T-helper 22 cell (primary cell): ENCODE data around the gene PPP1R9A.

Experiments used
- DNase-seq: peaks from one replicate; pipeline ENCODE4 v3.0.0-alpha.2; 2020; ENCODE audit warnings: low read depth

The PPP1R9A gene

GRCh38 chr7:95319570-95319969 lies 412.2 kb downstream of the PPP1R9A start:
- no peak for DNase-seq

GRCh38 chr7:95320651-95321050 lies 413.3 kb downstream of the PPP1R9A start:
- no peak for DNase-seq

DNA sequence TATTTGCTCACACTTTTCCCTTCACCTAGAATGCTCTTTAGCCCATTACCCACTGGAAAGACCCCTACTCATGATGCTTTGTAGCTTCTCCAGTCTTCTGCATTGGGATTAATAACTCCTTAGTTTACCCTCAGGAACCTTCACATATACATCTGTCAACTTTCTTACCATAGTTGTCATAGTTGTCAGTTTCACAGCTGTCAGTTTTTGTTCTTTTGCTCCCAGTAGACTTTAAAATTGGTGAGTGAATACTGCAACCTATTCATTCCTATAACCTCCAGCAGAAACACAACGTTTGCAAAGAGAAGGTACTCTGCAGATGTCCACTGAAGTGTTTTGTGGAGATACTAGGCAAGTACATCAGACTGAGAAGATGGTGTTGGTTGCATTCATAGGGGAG lies 414.3 kb downstream of the PPP1R9A start:
- DNase-seq: no peak

DNA sequence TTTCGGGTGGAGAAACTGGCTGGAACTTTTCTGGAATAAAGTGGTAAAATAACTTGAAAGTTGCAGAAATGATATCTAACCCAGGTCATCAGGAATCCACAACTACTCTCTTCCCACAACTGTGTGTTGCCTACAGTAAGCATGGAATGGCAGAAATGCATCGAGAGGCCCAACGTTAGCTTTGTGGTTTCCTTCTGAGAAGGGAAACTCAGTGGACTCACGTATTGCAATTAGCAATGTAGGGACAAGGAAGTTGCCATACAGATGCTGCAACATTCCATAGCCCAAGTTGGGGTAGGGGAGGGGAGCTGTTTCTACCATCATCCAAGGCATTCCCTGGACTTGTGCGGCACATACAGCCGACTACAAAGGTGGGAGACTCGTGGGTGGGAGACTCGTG lies 415.0 kb downstream of the PPP1R9A start:
- no peak for DNase-seq

DNA sequence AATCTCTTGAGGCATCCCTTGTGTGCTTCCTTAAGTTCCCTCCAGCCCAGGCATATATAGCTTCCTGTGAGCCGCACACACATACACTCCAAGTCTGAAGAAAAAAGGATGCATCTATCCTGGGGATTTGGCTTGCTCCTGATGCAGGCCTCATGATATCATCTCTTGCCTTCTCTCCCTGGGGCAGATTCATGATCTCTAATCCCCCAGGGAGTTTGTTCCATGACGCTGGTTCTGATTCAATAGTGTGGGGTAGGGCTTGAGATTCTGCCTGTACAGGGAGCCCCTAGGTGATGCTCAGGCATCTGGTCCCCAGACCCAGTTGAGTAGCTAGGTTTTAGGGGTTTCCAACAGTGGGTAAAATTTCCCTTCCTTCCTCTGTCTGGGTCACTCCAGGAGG lies 415.5 kb downstream of the PPP1R9A start:
- DNase-seq: no peak

GRCh38 chr7:95323410-95324129 lies 416.2 kb downstream of the PPP1R9A start:
- DNase-seq: no peak

DNA sequence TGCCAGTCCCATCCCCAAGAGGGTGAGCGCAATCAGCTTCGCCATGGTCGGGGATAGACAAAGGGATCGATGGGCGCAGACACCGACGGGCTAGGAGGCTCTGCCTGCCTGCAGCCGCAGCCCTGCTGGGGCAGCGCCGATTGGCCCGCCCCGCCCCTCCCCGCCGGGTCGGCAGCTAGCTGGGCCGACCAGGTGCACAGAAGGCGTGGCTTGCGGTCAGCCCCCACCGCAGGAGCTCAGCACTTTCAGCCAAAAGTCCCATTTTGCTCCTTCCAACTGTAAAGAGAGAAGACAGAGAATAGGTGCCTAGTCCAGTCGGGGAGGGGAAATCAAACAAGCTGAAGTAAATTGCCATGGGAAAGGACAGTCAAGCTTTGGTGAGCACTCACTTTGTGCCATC lies 417.0 kb downstream of the PPP1R9A start, which contains the start of gene PON1:
Gene PON1 (minus strand): TSS at position 102 of the 400 bp plus-strand sequence. CDS start 57 bp downstream, at position 45.
- no peak for DNase-seq

DNA sequence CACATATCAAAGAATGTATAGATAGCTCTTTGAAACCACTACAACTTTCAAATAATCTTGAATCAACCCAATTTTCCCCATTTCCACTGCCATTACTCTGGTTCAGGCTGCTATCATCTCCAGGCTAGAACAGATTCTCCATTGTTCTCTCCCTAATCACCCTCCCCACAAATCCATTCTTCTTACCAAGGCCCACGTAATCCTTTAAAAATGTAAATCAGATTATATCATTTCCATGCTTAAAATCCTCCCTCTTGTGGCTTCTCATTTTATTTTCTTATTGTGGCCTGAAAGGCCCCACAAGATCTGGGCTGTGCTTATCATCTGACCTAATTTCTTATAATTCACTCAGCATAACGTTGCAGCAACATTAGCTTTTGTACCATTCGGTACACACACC lies 420.0 kb downstream of the PPP1R9A start:
- no peak for DNase-seq

DNA sequence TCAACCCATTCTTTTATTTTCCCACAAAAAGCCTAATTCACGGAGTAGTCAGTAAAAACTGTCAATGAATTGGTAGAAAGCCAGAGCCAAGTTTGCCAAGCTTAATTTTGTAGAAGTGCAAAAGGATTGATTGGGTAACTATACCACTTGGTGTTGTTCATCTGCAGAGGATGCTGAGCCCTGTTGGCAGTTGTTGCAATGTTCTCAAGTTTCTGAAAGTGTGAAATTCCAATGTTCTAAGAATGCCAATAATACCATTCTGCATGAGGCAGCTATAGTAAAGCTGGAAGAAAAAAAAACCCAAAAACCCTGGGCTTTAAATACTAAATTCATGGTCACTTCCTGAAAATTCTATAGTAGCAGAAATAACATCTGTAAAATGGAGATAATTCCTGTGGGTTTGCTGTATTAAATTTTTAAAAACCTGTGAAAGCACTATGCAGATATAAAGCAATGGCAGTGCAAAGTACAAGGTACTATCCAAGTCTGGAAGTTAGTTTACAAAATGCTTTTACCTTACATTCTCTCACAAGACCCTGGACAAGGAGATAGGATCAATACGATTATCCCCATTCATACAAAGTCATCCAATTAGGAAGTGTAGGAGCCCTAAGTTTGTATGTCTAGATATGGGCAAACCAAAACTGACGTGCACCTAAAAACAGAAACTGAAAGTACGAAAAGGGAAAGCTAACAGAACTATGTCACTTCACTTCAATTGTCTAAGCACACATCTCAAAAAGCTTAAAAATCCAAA lies 423.0 kb downstream of the PPP1R9A start:
- DNase-seq: no peak

DNA sequence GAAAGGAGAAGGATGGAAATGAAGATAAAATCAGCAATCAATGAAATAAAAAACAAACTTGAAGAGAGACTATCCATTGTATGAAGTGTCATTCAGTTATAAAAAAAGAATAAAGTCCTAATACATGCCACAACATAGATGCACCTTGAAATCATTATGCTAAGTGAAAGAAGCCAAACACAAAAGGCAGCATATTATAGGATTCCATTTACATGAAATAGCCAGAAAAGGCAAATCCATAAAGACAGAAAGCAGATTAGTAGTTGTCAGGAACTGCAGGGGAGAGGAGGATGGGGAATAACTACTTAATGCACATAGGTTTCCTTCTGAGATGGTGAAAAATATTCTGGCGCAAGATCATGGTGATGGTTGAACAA lies 423.6 kb downstream of the PPP1R9A start:
- no peak for DNase-seq

GRCh38 chr7:95334447-95334846 lies 427.1 kb downstream of the PPP1R9A start:
- DNase-seq: no peak

DNA sequence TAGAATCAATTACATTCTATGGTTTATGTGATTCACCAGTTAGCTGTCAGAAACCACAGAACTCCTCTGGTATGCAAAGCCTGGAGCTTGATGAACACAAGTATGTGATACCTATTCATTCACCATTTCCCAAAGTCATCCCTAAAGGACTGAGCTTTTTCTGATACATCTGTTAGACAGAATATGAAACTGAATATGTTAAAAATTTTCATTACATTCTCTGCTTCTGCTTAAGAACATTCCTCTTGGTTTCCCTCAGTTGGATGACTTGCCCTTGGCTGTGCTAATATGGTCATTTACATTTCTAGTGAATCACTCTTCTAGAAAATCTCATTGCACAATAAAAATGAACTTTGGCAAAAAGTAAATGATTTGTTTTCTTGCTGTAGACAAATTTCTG lies 427.7 kb downstream of the PPP1R9A start:
- DNase-seq: no peak

- no peak for DNase-seq
Observed at GRCh38 chr7:95338832-95339231, 431.4 kb downstream of the PPP1R9A start.

GRCh38 chr7:95340491-95340890 lies 433.1 kb downstream of the PPP1R9A start:
- DNase-seq: no peak

DNA sequence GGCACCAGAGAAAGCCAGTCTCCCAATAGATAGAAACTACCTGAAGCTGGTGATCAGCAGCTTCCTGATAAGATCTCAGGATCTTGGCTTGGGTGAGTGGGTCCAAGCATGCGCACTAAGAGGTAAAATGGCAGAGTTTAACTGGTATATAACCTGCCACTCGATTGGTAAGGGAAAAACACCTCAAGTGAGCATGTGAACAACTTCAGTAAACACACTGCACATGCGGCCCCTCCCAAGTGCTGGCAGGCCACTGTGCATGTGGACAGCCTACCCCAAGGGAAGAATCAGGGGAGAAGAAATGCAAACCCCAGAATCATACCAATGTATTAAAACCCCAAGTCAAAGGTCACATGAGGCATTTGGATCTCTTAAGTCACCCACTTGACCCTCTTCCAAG lies 434.6 kb downstream of the PPP1R9A start:
- no peak for DNase-seq

DNA sequence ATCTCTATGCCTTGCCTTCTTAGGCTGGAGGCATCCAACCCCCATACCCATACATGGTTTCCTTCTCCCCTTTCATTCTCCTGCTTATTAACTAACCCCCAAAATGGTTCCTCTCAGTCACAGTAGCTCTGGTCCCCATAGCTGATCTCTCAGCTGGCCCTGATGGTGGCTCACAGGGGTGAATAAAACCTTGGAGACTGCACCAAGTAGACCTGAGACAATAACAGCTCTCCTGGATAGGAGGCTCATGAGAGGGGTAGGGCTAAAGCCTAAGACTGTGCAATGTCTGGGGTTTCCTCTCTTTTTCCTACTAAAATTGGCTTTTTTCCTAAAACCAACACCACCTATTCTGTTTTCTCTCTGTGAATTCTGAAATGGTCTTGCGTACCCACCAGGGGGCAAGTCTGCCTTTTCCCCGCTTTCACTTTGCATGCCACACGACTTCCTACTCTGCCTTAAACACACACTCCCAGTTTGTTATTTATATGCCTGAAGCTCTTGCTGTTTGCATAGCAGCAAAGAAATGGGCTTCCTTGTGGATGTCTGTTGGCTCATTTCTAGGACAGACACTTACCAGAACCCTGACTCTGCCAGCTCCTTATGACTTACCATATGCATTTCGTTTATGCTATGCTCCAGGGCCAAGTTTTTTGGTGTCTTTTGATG lies 435.4 kb downstream of the PPP1R9A start:
- no peak for DNase-seq
